GM23338 (cell line): Measurements from ENCODE around the gene AKAP7. TPM values are rescaled to one million over a fixed set of nuclear protein-coding genes. Genes with fewer than 3 reads are reported as not detected.
A peak's percentile ranks its signal among the peaks of the same experiment; 100 is the strongest.

Experiments
- ATAC-seq: fragments of 200-7000 bp; cut with Tn5 transposase; 3 replicates; pipeline ENCODE4 v1.9.1; 2020
- DNase-seq: peaks from one replicate; pipeline ENCODE4 v3.0.0-alpha.2; 2015; ENCODE audit warnings: low spot score
- H2AFZ ChIP-seq: fragments of 200-600 bp; sonication (generic); 2 replicates; pipeline ENCODE4 v1.8.0; 2016; ENCODE audit warnings: antibody characterized with exemption, mild to moderate bottlenecking, moderate library complexity
- H3F3A ChIP-seq: fragments of 200-600 bp; sonication (generic); replicated peaks from 2 replicates; pipeline ENCODE4 v1.8.0; 2017; ENCODE audit warnings: antibody characterized with exemption, mixed run types, low read depth
- H3K27ac ChIP-seq: fragments of 200-600 bp; sonication (generic); 2 replicates; pipeline ENCODE4 v1.6.1; 2016; ENCODE audit warnings: low read depth
- H3K27me3 ChIP-seq: fragments of 200-600 bp; sonication (generic); 2 replicates; pipeline ENCODE4 v1.8.0; 2016; ENCODE audit warnings: mild to moderate bottlenecking, mixed run types, moderate library complexity; ENCODE audit not compliant: insufficient read depth
- H3K36me3 ChIP-seq: fragments of 200-600 bp; sonication (generic); 2 replicates; pipeline ENCODE4 v1.8.0; 2016; ENCODE audit warnings: mild to moderate bottlenecking; ENCODE audit not compliant: insufficient read depth
- H3K4me1 ChIP-seq: fragments of 200-600 bp; sonication (generic); 2 replicates; pipeline ENCODE4 v1.8.0; 2016; ENCODE audit warnings: mild to moderate bottlenecking, moderate library complexity; ENCODE audit not compliant: insufficient read depth
- H3K4me2 ChIP-seq: fragments of 200-600 bp; sonication (generic); 2 replicates; pipeline ENCODE4 v1.7.1; 2017; ENCODE audit warnings: mixed run types
- H3K4me3 ChIP-seq: fragments of 200-600 bp; sonication (generic); 2 replicates; pipeline ENCODE4 v1.6.1; 2016; ENCODE audit warnings: mixed run types
- H3K79me2 ChIP-seq: fragments of 200-600 bp; sonication (generic); replicated peaks from 2 replicates; pipeline ENCODE4 v1.8.0; 2017; ENCODE audit warnings: mild to moderate bottlenecking; ENCODE audit not compliant: insufficient read depth
- H3K9me2 ChIP-seq: fragments of 200-600 bp; sonication (generic); 2 replicates; pipeline ENCODE4 v1.8.0; 2017; ENCODE audit not compliant: insufficient read depth
- H4K20me1 ChIP-seq: fragments of 200-600 bp; sonication (generic); replicated peaks from 2 replicates; pipeline ENCODE4 v1.8.0; 2017; ENCODE audit warnings: mild to moderate bottlenecking; ENCODE audit not compliant: insufficient read depth
- H3K27ac Mint-ChIP-seq: 2 replicates; pipeline ENCODE4 v1.8.0; 2020; ENCODE audit warnings: inconsistent platforms, mild to moderate bottlenecking, moderate library complexity, mixed read lengths
- H3K27me3 Mint-ChIP-seq: 3 replicates; pipeline ENCODE4 v1.8.0; 2022; ENCODE audit warnings: low read depth, mild to moderate bottlenecking, moderate library complexity, mixed read lengths, inconsistent platforms; ENCODE audit not compliant: insufficient read depth, poor library complexity
- H3K36me3 Mint-ChIP-seq: 3 replicates; pipeline ENCODE4 v1.8.0; 2021; ENCODE audit warnings: low read depth, mild to moderate bottlenecking, inconsistent platforms, moderate library complexity, mixed read lengths
- H3K4me1 Mint-ChIP-seq: 3 replicates; pipeline ENCODE4 v1.8.0; 2020; ENCODE audit warnings: mild to moderate bottlenecking, inconsistent platforms, mixed read lengths
- H3K4me3 Mint-ChIP-seq: 3 replicates; pipeline ENCODE4 v1.8.0; 2021; ENCODE audit warnings: moderate library complexity, mild to moderate bottlenecking, inconsistent platforms, mixed read lengths
- H3K9me3 Mint-ChIP-seq: 3 replicates; pipeline ENCODE4 v1.8.0; 2020; ENCODE audit warnings: moderate library complexity, mild to moderate bottlenecking, inconsistent platforms, mixed read lengths
- CREB1 ChIP-seq: fragments of 250-450 bp; sonication (Bioruptor Pico); IDR thresholded peaks from 2 replicates; pipeline ENCODE4 v1.5.0; 2020; ENCODE audit warnings: low read depth, mild to moderate bottlenecking, moderate library complexity
- CTCF ChIP-seq, 2 experiments: fragments of 200-600 bp in 1 of 2; sonication (generic) in 1 of 2; conservative IDR thresholded peaks; 2 replicates each; pipeline versions ENCODE4 v1.5.1 to v1.6.1; 2016 to 2017; ENCODE audit warnings: antibody characterized with exemption in 2 of 2, low read depth in 2 of 2, mild to moderate bottlenecking in 2 of 2, moderate library complexity in 1 of 2
- ETS1 ChIP-seq: IDR thresholded peaks from 2 replicates; pipeline ENCODE4 v1.6.1; 2016; ENCODE audit warnings: antibody characterized with exemption
- EZH2 ChIP-seq: fragments of 200-600 bp; sonication (generic); IDR thresholded peaks from one replicate; pipeline ENCODE4 v1.8.0; 2017; ENCODE audit warnings: antibody characterized with exemption, mild to moderate bottlenecking, low read depth; ENCODE audit not compliant: unreplicated experiment
- EZH2phosphoT487 ChIP-seq: fragments of 200-600 bp; sonication (generic); IDR thresholded peaks from one replicate; pipeline ENCODE4 v1.8.1; 2018; ENCODE audit warnings: antibody characterized with exemption; ENCODE audit not compliant: unreplicated experiment
- JUNB ChIP-seq: IDR thresholded peaks from one replicate; pipeline ENCODE4 v1.6.1; 2016; ENCODE audit warnings: antibody characterized with exemption; ENCODE audit not compliant: unreplicated experiment
- NANOG ChIP-seq: IDR thresholded peaks from 2 replicates; pipeline ENCODE4 v1.6.1; 2016; ENCODE audit warnings: antibody characterized with exemption, borderline replicate concordance
- POLR2AphosphoS5 ChIP-seq: IDR thresholded peaks from 2 replicates; pipeline ENCODE4 v1.6.1; 2016; ENCODE audit warnings: antibody characterized with exemption, low read depth
- REST ChIP-seq: IDR thresholded peaks from one replicate; pipeline ENCODE4 v1.6.1; 2018; ENCODE audit warnings: antibody characterized with exemption; ENCODE audit not compliant: unreplicated experiment
- STAT1 ChIP-seq: IDR thresholded peaks from one replicate; pipeline ENCODE4 v1.6.1; 2016; ENCODE audit warnings: antibody characterized with exemption; ENCODE audit not compliant: unreplicated experiment
- ZNF114 ChIP-seq: fragments of 250-450 bp; sonication (Bioruptor Pico); IDR thresholded peaks from 2 replicates; pipeline ENCODE4 v1.5.0; 2020; ENCODE audit warnings: mild to moderate bottlenecking, moderate library complexity
- ZNF331 ChIP-seq: fragments of 250-450 bp; sonication (Bioruptor Pico); IDR thresholded peaks from 2 replicates; pipeline ENCODE4 v1.5.0; 2020; ENCODE audit warnings: low read depth, mild to moderate bottlenecking, moderate library complexity
- ZNF462 ChIP-seq: fragments of 250-450 bp; sonication (Bioruptor Pico); IDR thresholded peaks from 2 replicates; pipeline ENCODE4 v1.5.0; 2020; ENCODE audit warnings: mild to moderate bottlenecking, moderate library complexity
- polyA plus RNA-seq: library from polyadenylated mRNA; unstranded; fragments of >200 nt; fragmentation: Nextera tagmentation; extraction: Ambion mirVana; gene quantifications from 2 replicates; pipeline ENCODE4 v1.2.1, GENCODE V29; 2016
- total RNA-seq: library from RNA; depleted of rRNA; stranded (reverse); fragments of >200 nt; shearing (Covaris generic); gene quantifications from 2 replicates; pipeline ENCODE4 v1.2.3, GENCODE V29; 2014

The AKAP7 gene
- total and polyA plus RNA-seq, 2 experiments from 2014 or later, result 12.2 to 20.0 TPM

- 0 out of 2 replicates have a peak, but pooled peaks cover 2% of the 10 kb centered on the region for H3K79me2 ChIP-seq
- H3F3A ChIP-seq, result no peaks in the 10 kb centered on the region; the same call in 1 of the 2 replicates
- H3K36me3 ChIP-seq, result no peaks in the 10 kb centered on the region
- no peak overlapping the region for H3K4me2 ChIP-seq
- H4K20me1 ChIP-seq, result no peaks in the 10 kb centered on the region
- H3K36me3 Mint-ChIP-seq, result peaks cover 25% of the 10 kb centered on the region
- H3K4me1 Mint-ChIP-seq, result peaks cover 34% of the 10 kb centered on the region
- H3K27me3 Mint-ChIP-seq, result peaks cover 2% of the 10 kb centered on the region
- no peak overlapping the region for H3K4me3 ChIP-seq
- H3K4me3 Mint-ChIP-seq, result no peak overlapping the region
- DNase-seq (peak; percentile 39), ATAC-seq (peak; percentile 15)
- H2AFZ ChIP-seq, result no peak overlapping the region
- H3K27me3 ChIP-seq, result no peaks in the 10 kb centered on the region
- H3K9me2 ChIP-seq, result no peaks in the 10 kb centered on the region
- H3K27ac ChIP-seq, result peak overlapping the region; percentile 79
- peaks cover 26% of the 10 kb centered on the region for H3K9me3 Mint-ChIP-seq
- 0 out of 2 replicates have a peak overlapping the region, but pooled peaks have one; percentile 69 for H3K27ac Mint-ChIP-seq
- no peak for TF ChIP-seq CTCF (conservative IDR thresholded peaks at IDR 0.05; ENCODE audit: low read depth in 2 of 2)
- TF ChIP-seq JUNB, result no peak
- no peak for TF ChIP-seq ZNF331 (CRISPR knock-in tag)
- TF ChIP-seq ETS1, result no peak
- no peak for TF ChIP-seq POLR2AphosphoS5
- no peak for TF ChIP-seq EZH2phosphoT487
- TF ChIP-seq ZNF114, result no peak
- TF ChIP-seq STAT1, result no peak
- TF ChIP-seq REST, result no peak
- no peak for TF ChIP-seq ZNF462 (CRISPR knock-in tag)
- TF ChIP-seq NANOG, result no peak
- no peak for TF ChIP-seq CREB1 (CRISPR knock-in tag)
- TF ChIP-seq EZH2, result no peak
- H3K4me1 ChIP-seq, result peaks cover 41% of the 10 kb centered on the region
These were observed 158.2 kb downstream of the AKAP7 start for GRCh38 chr6:131293472-131293911.
